H9 (cell line): ENCODE results near the gene AMDHD2. TPM values are rescaled to one million over a fixed set of nuclear protein-coding genes. Genes with fewer than 3 reads are reported as not detected.
"Not testable (repeated sequence)": the region's sequence is repeated elsewhere in the genome, so short reads cannot be mapped to it uniquely, and the experiment has no call there.

Experiments
- DNase-seq: peaks from one replicate; pipeline ENCODE4 v3.0.0-alpha.2; 2017
- H2AFZ ChIP-seq: one replicate; pipeline ENCODE4 v1.6.1; 2013; ENCODE audit warnings: mild to moderate bottlenecking, low read length, control low read depth, moderate library complexity
- H2AK5ac ChIP-seq: 2 replicates; pipeline ENCODE4 v1.6.1; 2013; ENCODE audit warnings: low read length, control low read depth, mixed read lengths; ENCODE audit not compliant: insufficient read length
- H2BK120ac ChIP-seq: one replicate; pipeline ENCODE4 v1.6.1; 2013; ENCODE audit warnings: low read depth, mild to moderate bottlenecking, low read length, control low read depth, inconsistent platforms; ENCODE audit not compliant: poor library complexity, severe bottlenecking
- H2BK12ac ChIP-seq: 2 replicates; pipeline ENCODE4 v1.6.1; 2013; ENCODE audit warnings: low read length, control low read depth, mixed read lengths, low read depth; ENCODE audit not compliant: insufficient read length
- H2BK15ac ChIP-seq: 2 replicates; pipeline ENCODE4 v1.6.1; 2013; ENCODE audit warnings: low read depth, low read length, control low read depth
- H2BK20ac ChIP-seq: one replicate; pipeline ENCODE4 v1.6.1; 2013; ENCODE audit warnings: low read depth, mild to moderate bottlenecking, low read length, control low read depth, inconsistent platforms; ENCODE audit not compliant: poor library complexity, severe bottlenecking
- H2BK5ac ChIP-seq: 2 replicates; pipeline ENCODE4 v1.6.1; 2013; ENCODE audit warnings: low read length, control low read depth, mixed read lengths; ENCODE audit not compliant: insufficient read length
- H3K14ac ChIP-seq: 2 replicates; pipeline ENCODE4 v1.6.1; 2013; ENCODE audit warnings: low read length, control low read depth; ENCODE audit not compliant: insufficient read depth
- H3K18ac ChIP-seq: 2 replicates; pipeline ENCODE4 v1.6.1; 2013; ENCODE audit warnings: low read depth, mild to moderate bottlenecking, mixed read lengths, low read length, control low read depth; ENCODE audit not compliant: insufficient read length
- H3K23ac ChIP-seq: 2 replicates; pipeline ENCODE4 v1.6.1; 2013; ENCODE audit warnings: low read length, control low read depth, mixed read lengths, low read depth; ENCODE audit not compliant: insufficient read length
- H3K23me2 ChIP-seq: 2 replicates; pipeline ENCODE4 v1.6.1; 2013; ENCODE audit warnings: low read depth, mild to moderate bottlenecking, mixed read lengths, low read length, control low read depth; ENCODE audit not compliant: insufficient read length, poor library complexity, severe bottlenecking
- H3K27ac ChIP-seq: 2 replicates; pipeline ENCODE4 v1.5.1; 2013; ENCODE audit warnings: low read length, control low read depth, mixed read lengths, low read depth; ENCODE audit not compliant: insufficient read length
- H3K27me3 ChIP-seq: 2 replicates; pipeline ENCODE4 v1.6.1; 2013; ENCODE audit warnings: low read length, control low read depth, inconsistent platforms; ENCODE audit not compliant: insufficient read depth
- H3K4ac ChIP-seq: 2 replicates; pipeline ENCODE4 v1.6.1; 2013; ENCODE audit warnings: low read depth, mild to moderate bottlenecking, control low read depth, inconsistent platforms, low read length, moderate library complexity
- H3K4me1 ChIP-seq: 2 replicates; pipeline ENCODE4 v1.6.1; 2013; ENCODE audit warnings: low read length, control low read depth, inconsistent platforms; ENCODE audit not compliant: insufficient read depth
- H3K4me2 ChIP-seq: 2 replicates; pipeline ENCODE4 v1.6.1; 2013; ENCODE audit warnings: low read length, control low read depth, mixed read lengths; ENCODE audit not compliant: insufficient read length, insufficient read depth
- H3K56ac ChIP-seq: 2 replicates; pipeline ENCODE4 v1.6.1; 2013; ENCODE audit warnings: low read depth, mild to moderate bottlenecking, mixed read lengths, low read length, control low read depth; ENCODE audit not compliant: insufficient read length
- H3K79me1 ChIP-seq: 2 replicates; pipeline ENCODE4 v1.6.1; 2013; ENCODE audit warnings: low read depth, mild to moderate bottlenecking, moderate library complexity, low read length, control low read depth, inconsistent platforms; ENCODE audit not compliant: insufficient read depth, poor library complexity, severe bottlenecking
- H3K79me2 ChIP-seq: 2 replicates; pipeline ENCODE4 v1.6.1; 2013; ENCODE audit warnings: low read length, control low read depth, inconsistent platforms; ENCODE audit not compliant: insufficient read depth
- H3K9ac ChIP-seq: 2 replicates; pipeline ENCODE4 v1.6.1; 2013; ENCODE audit warnings: low read length, control low read depth, mixed read lengths; ENCODE audit not compliant: insufficient read length; ENCODE audit errors: extremely low read depth
- H3K9me3 ChIP-seq: one replicate; pipeline ENCODE4 v1.6.1; 2013; ENCODE audit warnings: low read depth, low read length, inconsistent platforms; ENCODE audit not compliant: control insufficient read depth
- H3T11ph ChIP-seq: one replicate; pipeline ENCODE4 v1.6.1; 2013; ENCODE audit warnings: mild to moderate bottlenecking, low read length, control low read depth, inconsistent platforms
- H4K20me1 ChIP-seq: one replicate; pipeline ENCODE4 v1.6.1; 2013; ENCODE audit not compliant: control insufficient read depth, insufficient read length, insufficient read depth
- H4K5ac ChIP-seq: 2 replicates; pipeline ENCODE4 v1.6.1; 2013; ENCODE audit warnings: low read depth, mild to moderate bottlenecking, mixed read lengths, low read length, control low read depth; ENCODE audit not compliant: insufficient read length
- H4K8ac ChIP-seq: replicated peaks from 2 replicates; pipeline ENCODE4 v1.6.1; 2013; ENCODE audit warnings: low read length, control low read depth, mixed read lengths, low read depth; ENCODE audit not compliant: insufficient read length
- H4K91ac ChIP-seq: 2 replicates; pipeline ENCODE4 v1.6.1; 2013; ENCODE audit warnings: low read depth, mild to moderate bottlenecking, moderate library complexity, mixed read lengths, low read length, control low read depth; ENCODE audit not compliant: insufficient read length
- H3K27ac Mint-ChIP-seq, 3 experiments: 2 replicates in 2 of 3; 3 replicates in 1 of 3; pipeline ENCODE4 v1.8.0; 2020 to 2021; ENCODE audit warnings: mixed read lengths in 3 of 3, mild to moderate bottlenecking in 1 of 3, moderate library complexity in 1 of 3
- H3K27me3 Mint-ChIP-seq: 2 replicates; pipeline ENCODE4 v1.8.0; 2021; ENCODE audit warnings: low read depth, mild to moderate bottlenecking, moderate library complexity, mixed read lengths
- H3K36me3 Mint-ChIP-seq, 3 experiments: 2 replicates in 2 of 3; 3 replicates in 1 of 3; pipeline ENCODE4 v1.8.0; 2020 to 2021; ENCODE audit warnings: low read depth in 3 of 3, mixed read lengths in 3 of 3; ENCODE audit not compliant: insufficient read depth in 1 of 3
- H3K4me1 Mint-ChIP-seq, 2 experiments: 2 replicates each; pipeline ENCODE4 v1.8.0; 2020; ENCODE audit warnings: mixed read lengths in 2 of 2
- H3K4me3 Mint-ChIP-seq, 2 experiments: 2 replicates in 1 of 2; 3 replicates in 1 of 2; pipeline ENCODE4 v1.8.0; 2020 to 2021; ENCODE audit warnings: mild to moderate bottlenecking in 2 of 2, mixed read lengths in 2 of 2, moderate library complexity in 1 of 2
- H3K9me3 Mint-ChIP-seq, 2 experiments: 2 replicates in 1 of 2; 3 replicates in 1 of 2; pipeline ENCODE4 v1.8.0; 2020; ENCODE audit warnings: mild to moderate bottlenecking in 2 of 2, mixed read lengths in 2 of 2, moderate library complexity in 1 of 2
- WGBS: extraction: QIAGEN DNeasy Blood & Tissue Kit; methylation state at CpG from one replicate; pipeline ENCODE4 v1.1.7; 2013; ENCODE audit warnings: missing lambda C conversion rate, low lambda C conversion rate, mixed read lengths; ENCODE audit not compliant: insufficient read length; ENCODE audit errors: extremely low coverage; 5-methylcytosine and 5-hydroxymethylcytosine counted together
- total RNA-seq: library from RNA; stranded (reverse); gene quantifications from 2 replicates; pipeline ENCODE4 v1.2.1, GENCODE V29; 2021

AMDHD2 gene
- total RNA-seq, 1 experiment from 2014 or later, result 61.5 TPM

DNA sequence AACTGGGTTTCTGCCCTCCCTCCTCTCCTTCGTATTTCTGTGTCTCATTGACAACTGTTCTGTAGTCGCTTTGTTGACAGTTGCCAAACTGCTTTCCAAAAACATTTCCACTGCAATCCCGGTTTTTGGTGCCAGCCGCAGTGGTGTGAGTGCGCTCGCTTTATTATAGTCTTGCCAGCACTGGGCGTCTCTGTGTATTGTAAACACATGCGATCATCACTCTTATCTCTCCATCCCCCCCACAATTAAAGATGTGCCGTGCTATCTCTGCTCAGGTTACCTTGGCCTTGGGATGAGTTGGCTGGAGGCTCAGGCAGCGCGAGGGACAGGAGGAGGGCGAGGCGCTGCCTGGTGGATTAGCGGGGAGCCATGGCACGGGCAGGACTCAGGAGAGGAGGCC, 37.0 kb downstream of the AMDHD2 start:
- not testable (repeated sequence) for H3K27me3 Mint-ChIP-seq, H3K9ac ChIP-seq, H3T11ph ChIP-seq, H2BK20ac ChIP-seq, H4K8ac ChIP-seq, H4K5ac ChIP-seq, H3K79me2 ChIP-seq, H3K23me2 ChIP-seq, H2BK120ac ChIP-seq, H2AFZ ChIP-seq, H2BK12ac ChIP-seq, H4K20me1 ChIP-seq, H2AK5ac ChIP-seq, H2BK5ac ChIP-seq, H3K9me3 Mint-ChIP-seq, H3K18ac ChIP-seq, H3K56ac ChIP-seq, H3K9me3 ChIP-seq, H3K27me3 ChIP-seq, H3K79me1 ChIP-seq, DNase-seq, H3K36me3 Mint-ChIP-seq, H4K91ac ChIP-seq, H3K4ac ChIP-seq, H3K4me3 Mint-ChIP-seq, H3K4me2 ChIP-seq, H3K23ac ChIP-seq, H3K4me1 Mint-ChIP-seq, H3K27ac Mint-ChIP-seq, H2BK15ac ChIP-seq, H3K14ac ChIP-seq, H3K27ac ChIP-seq, H3K4me1 ChIP-seq
- no CpG with 5 or more reads among the region's 15 CpGs for WGBS

DNA sequence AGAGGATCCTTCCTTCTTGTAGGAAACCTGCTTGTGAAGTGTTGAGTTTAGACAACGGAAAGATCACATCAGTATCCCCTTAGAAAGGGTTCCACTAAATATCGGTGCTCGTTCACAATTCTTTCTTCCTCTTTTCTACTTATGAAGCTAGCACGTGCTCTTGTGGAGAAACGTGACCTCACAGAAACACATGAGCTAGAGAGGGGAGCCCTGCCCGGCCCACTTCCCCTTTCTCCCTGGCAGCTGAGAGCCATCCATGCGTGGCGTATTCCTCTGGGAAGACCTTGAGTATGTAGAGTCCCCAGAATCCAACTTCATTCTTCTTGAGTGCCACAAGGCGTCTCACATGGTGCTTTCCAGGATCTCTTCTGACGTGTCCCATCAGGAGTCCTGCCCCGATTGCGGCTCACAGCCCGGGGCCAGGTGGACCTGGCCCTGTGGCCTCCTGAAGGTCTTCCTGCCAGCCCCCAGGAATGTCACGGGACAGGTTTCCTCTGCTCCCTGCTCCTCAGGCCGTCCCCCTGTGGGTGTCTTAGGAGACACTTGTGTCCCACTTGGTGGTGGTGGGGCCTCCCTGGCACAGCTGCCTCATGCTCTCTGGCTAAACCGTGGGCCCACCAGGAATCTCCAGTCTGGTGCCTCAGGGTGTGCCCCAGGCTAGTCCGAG, 40.1 kb downstream of the AMDHD2 start:
- H3K27me3 Mint-ChIP-seq, result not testable (repeated sequence)

More for the DNA sequence above, 40.1 kb downstream of the AMDHD2 start:
- H3K4me1 Mint-ChIP-seq, H2BK5ac ChIP-seq, H3T11ph ChIP-seq, H4K20me1 ChIP-seq, H2BK15ac ChIP-seq, H2BK12ac ChIP-seq, H3K27me3 ChIP-seq, H3K79me2 ChIP-seq, H3K23me2 ChIP-seq, H2AFZ ChIP-seq, H2BK120ac ChIP-seq, H3K79me1 ChIP-seq, H3K56ac ChIP-seq, H3K4me1 ChIP-seq, H4K91ac ChIP-seq, H3K18ac ChIP-seq, H3K23ac ChIP-seq, H3K27ac Mint-ChIP-seq, H3K4me3 Mint-ChIP-seq, H3K27ac ChIP-seq, H3K9me3 Mint-ChIP-seq, H3K9me3 ChIP-seq, H3K14ac ChIP-seq, H3K9ac ChIP-seq, H3K4me2 ChIP-seq, H4K8ac ChIP-seq, H2BK20ac ChIP-seq, H2AK5ac ChIP-seq, H4K5ac ChIP-seq, H3K36me3 Mint-ChIP-seq, DNase-seq, H3K4ac ChIP-seq: not testable (repeated sequence)
- WGBS, result no CpG with 5 or more reads among the region's 17 CpGs
